PFSK-1 (cell line): ENCODE measurements around the gene TCF12.

Experiments
- FOXP2 ChIP-seq: optimal IDR thresholded peaks from 2 replicates; pipeline ENCODE3; 2011; ENCODE audit warnings: borderline replicate concordance, control low read depth, inconsistent platforms; ENCODE audit not compliant: insufficient read depth; ENCODE audit errors: extremely low read length, extremely low read depth
- POLR2AphosphoS5 ChIP-seq: IDR thresholded peaks from 2 replicates; pipeline ENCODE4 v1.6.1; 2012; ENCODE audit warnings: low read depth, mild to moderate bottlenecking, control low read depth, low read length, moderate library complexity
- REST ChIP-seq, 2 experiments: IDR thresholded peaks; 2 replicates each; pipeline versions ENCODE4 v1.6.1 to v1.8.0; 2011 to 2012; ENCODE audit warnings: low read depth in 2 of 2, low read length in 2 of 2, control low read depth in 1 of 2, inconsistent platforms in 1 of 2, mild to moderate bottlenecking in 1 of 2, moderate library complexity in 1 of 2; ENCODE audit not compliant: insufficient read depth in 1 of 2
- SIN3A ChIP-seq: IDR thresholded peaks from 2 replicates; pipeline ENCODE4 v1.6.1; 2012; ENCODE audit warnings: mild to moderate bottlenecking, low read length, moderate library complexity, borderline replicate concordance; ENCODE audit not compliant: insufficient read depth
- TAF1 ChIP-seq: IDR thresholded peaks from 2 replicates; pipeline ENCODE4 v1.6.1; 2012; ENCODE audit warnings: low read length, control low read depth, borderline replicate concordance; ENCODE audit not compliant: insufficient read depth

The TCF12 gene

GRCh38 chr15:57203906-57204305 lies 285.5 kb downstream of the TCF12 start:
- no peak for TF ChIP-seq SIN3A
- no peak for TF ChIP-seq REST (IDR thresholded peaks at IDR 0.05; ENCODE audit: insufficient read depth in 1 of 2, low read depth in 2 of 2, low read length in 2 of 2)
- no peak for TF ChIP-seq POLR2AphosphoS5

DNA sequence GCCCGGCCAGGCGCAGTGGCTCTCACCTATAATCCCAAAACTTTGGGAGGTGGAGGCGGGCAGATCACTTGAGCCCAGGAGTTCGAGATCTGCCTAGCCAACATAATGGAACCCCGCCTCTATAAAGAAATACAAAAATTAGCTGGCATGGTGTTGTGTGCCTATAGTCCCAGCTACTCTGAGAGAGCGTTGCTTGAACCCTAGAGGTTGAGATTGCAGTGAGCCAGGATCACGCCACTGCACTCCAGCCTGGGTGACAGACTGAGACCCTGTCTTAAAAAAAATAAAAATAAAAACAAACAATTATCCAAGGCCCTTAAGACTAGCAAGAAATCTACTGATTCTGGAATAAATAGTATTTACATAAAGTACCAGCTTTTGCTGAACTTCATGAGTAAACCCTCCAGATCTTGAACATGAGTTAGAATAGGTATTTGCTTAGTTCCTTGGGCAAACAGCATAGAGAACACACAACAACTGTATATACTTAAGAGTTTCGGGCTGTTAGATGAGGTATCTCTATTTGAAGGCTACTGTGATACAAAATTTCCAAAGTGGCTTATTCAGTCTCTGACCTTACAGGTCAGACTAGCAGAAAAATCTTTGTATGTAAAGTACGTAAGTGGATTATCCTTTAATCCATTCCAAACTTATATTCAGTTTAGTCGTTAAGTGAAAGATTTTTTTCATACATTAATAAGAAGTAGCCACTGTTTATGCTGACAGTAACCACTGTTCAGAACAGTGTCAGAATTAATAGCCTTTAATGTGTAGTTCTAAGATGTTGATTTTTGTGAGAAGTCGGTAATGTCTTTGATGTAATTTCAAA lies 286.8 kb downstream of the TCF12 start:
- TF ChIP-seq REST (IDR thresholded peaks at IDR 0.05; ENCODE audit: insufficient read depth in 1 of 2, low read depth in 2 of 2, low read length in 2 of 2) (no peak), TAF1 (no peak), FOXP2 (no peak), POLR2AphosphoS5 (no peak), SIN3A (no peak)

DNA sequence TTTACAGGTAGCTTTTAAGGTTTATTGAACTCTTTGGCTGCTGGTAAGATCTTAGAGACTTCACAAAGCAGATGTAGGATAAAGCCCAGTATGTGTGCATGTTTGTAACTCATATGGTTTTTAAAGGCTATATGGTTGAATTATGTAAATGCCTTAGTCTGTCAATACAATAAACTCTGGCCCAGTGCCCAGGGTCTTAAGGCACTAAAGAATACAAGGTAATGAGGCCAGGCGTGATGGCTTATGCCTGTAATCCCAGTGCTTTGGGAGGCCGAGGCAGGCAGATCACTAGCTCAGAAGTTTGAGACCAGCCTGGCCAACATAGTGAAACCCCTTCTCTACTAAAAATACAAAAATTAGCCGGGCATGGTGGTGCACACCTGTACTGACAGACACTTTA lies 287.6 kb downstream of the TCF12 start:
- TF ChIP-seq REST (IDR thresholded peaks at IDR 0.05; ENCODE audit: insufficient read depth in 1 of 2, low read depth in 2 of 2, low read length in 2 of 2) (no peak), SIN3A (no peak), TAF1 (no peak), FOXP2 (no peak)

- TF ChIP-seq POLR2AphosphoS5 (no peak), FOXP2 (no peak), REST (IDR thresholded peaks at IDR 0.05; ENCODE audit: insufficient read depth in 1 of 2, low read depth in 2 of 2, low read length in 2 of 2) (no peak), TAF1 (no peak), SIN3A (no peak)
Measured at GRCh38 chr15:57213862-57214261, 295.4 kb downstream of the TCF12 start.
